ENCODE data around the gene YIPF7.

The YIPF7 gene

DNA sequence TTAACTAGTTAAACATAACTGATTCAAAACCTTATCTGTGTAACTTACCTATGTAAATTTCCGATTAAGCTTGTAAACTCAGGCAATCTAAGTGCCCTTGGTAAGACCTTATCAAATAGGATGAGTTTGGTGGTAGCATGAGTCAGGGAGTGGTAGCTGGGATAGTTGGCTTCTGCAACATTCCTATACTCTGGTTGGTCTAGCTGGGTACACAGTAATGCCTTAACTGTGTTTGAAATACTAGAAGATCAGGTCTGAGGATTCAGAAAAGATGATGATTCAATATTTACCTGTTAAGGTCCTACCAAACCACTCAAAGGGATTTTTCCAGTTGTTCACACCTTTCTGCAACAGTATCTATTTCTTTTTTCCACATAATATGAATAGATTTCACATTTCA is 5.3 kb downstream of the YIPF7 start:
- H3K4me1 ChIP-seq (ENCODE audit: control insufficient read depth, insufficient read depth, low read length): no peaks in the 10 kb centered on the region
- no peak overlapping the region for H3K27ac ChIP-seq (ENCODE audit: extremely low read depth, low read depth, low read length)
- TF ChIP-seq YY2 (tag by site-specific recombination; IDR thresholded peaks at IDR 0.05): no peak
- TF ChIP-seq, protein P1, sequence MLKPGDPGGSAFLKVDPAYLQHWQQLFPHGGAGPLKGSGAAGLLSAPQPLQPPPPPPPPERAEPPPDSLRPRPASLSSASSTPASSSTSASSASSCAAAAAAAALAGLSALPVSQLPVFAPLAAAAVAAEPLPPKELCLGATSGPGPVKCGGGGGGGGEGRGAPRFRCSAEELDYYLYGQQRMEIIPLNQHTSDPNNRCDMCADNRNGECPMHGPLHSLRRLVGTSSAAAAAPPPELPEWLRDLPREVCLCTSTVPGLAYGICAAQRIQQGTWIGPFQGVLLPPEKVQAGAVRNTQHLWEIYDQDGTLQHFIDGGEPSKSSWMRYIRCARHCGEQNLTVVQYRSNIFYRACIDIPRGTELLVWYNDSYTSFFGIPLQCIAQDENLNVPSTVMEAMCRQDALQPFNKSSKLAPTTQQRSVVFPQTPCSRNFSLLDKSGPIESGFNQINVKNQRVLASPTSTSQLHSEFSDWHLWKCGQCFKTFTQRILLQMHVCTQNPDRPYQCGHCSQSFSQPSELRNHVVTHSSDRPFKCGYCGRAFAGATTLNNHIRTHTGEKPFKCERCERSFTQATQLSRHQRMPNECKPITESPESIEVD (tag by site-specific recombination; IDR thresholded peaks at IDR 0.05): no peak
- no peak for TF ChIP-seq ZNF529 (tag by site-specific recombination; IDR thresholded peaks at IDR 0.05; ENCODE audit: insufficient replicate concordance)
- ChIA-PET POLR2A (no interaction called here), CTCF (no interaction called here)
- no peaks in the 10 kb centered on the region for H3K36me3 ChIP-seq (ENCODE audit: control insufficient read depth in 2 of 2, insufficient read depth in 1 of 2, low read length in 2 of 2)
- H3K4me3 ChIP-seq (ENCODE audit: low read depth, low read length): no peak overlapping the region
- H3K9me3 ChIP-seq (ENCODE audit: control insufficient read depth, insufficient read depth, low read depth, low read length): no peaks in the 10 kb centered on the region

DNA sequence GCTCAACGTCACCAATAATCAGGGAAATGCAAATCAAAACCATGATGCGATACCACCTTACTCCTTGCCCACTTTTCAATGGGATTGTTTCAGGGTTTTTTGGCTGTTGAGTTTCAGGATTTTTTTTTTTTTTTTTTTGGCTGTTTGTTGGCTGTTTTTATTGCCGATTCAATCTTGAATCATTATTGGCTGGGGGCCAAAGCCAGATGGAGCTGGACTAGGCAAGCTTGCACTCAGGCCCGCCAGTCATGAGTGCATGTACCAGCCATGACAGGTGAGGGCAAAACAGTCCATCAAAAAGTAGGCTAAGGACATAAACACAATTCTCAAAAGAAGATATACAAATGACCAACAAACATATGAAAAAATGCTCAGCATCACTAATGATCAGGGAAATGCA is 13.3 kb downstream of the YIPF7 start:
- Histone ChIP-seq H3K27ac (ENCODE audit: extremely low read depth, low read depth, low read length) (no peak overlapping the region), H3K9me3 (ENCODE audit: control insufficient read depth, insufficient read depth, low read depth, low read length) (no peaks in the 10 kb centered on the region), H3K36me3 (ENCODE audit: control insufficient read depth in 2 of 2, insufficient read depth in 1 of 2, low read length in 2 of 2) (no peaks in the 10 kb centered on the region), H3K4me1 (ENCODE audit: control insufficient read depth, insufficient read depth, low read length) (no peaks in the 10 kb centered on the region), H3K4me3 (ENCODE audit: low read depth, low read length) (no peak overlapping the region)
- ChIA-PET POLR2A (no interaction called here), CTCF (no interaction called here)
- TF ChIP-seq, protein P2, sequence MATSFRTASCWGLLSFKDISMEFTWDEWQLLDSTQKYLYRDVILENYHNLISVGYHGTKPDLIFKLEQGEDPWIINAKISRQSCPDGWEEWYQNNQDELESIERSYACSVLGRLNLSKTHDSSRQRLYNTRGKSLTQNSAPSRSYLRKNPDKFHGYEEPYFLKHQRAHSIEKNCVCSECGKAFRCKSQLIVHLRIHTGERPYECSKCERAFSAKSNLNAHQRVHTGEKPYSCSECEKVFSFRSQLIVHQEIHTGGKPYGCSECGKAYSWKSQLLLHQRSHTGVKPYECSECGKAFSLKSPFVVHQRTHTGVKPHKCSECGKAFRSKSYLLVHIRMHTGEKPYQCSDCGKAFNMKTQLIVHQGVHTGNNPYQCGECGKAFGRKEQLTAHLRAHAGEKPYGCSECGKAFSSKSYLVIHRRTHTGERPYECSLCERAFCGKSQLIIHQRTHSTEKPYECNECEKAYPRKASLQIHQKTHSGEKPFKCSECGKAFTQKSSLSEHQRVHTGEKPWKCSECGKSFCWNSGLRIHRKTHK (tag by site-specific recombination; IDR thresholded peaks at IDR 0.05): no peak
- no peak for TF ChIP-seq ZNF184 (tag by site-specific recombination; IDR thresholded peaks at IDR 0.05)
- no peak for TF ChIP-seq ZBTB8A (tag by site-specific recombination; IDR thresholded peaks at IDR 0.05)
- no peak for TF ChIP-seq ZNF354C (tag by site-specific recombination; IDR thresholded peaks at IDR 0.05; ENCODE audit: borderline replicate concordance, low read depth)
- TF ChIP-seq ZNF600 (tag by site-specific recombination; IDR thresholded peaks at IDR 0.05): no peak
- no peak for TF ChIP-seq ZNF23 (tag by site-specific recombination; IDR thresholded peaks at IDR 0.05; ENCODE audit: borderline replicate concordance)
- TF ChIP-seq ZNF596 (tag by site-specific recombination; IDR thresholded peaks at IDR 0.05): no peak
- no peak for TF ChIP-seq ZNF211 (tag by site-specific recombination; IDR thresholded peaks at IDR 0.05; ENCODE audit: low read depth)
- no peak for TF ChIP-seq ZSCAN30 (tag by site-specific recombination; IDR thresholded peaks at IDR 0.05)
- TF ChIP-seq ZNF112 (tag by site-specific recombination; IDR thresholded peaks at IDR 0.05): no peak
- TF ChIP-seq WT1 (tag by site-specific recombination; IDR thresholded peaks at IDR 0.05): no peak
- no peak for TF ChIP-seq ZNF416 (tag by site-specific recombination; IDR thresholded peaks at IDR 0.05)

DNA sequence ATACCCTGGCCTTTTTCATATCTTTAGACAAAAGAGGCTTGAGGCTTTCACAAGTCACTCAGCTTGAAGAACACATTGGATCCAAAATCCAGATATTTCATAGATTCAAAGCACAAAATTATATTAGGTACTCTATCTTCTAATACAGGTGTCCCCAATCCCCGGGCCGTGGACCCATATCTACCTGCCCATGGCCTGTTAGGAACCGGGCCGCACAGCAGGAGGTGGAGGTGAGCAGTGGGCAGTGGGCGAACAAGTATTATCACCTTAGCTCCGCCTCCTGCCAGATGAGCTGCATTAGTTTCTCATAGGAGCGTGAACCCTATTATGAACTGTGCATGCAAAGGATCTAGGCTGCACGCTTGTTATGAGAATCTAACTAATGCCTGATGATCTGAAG is 18.7 kb downstream of the YIPF7 start:
- no peak for TF ChIP-seq FEZF1 (tag by site-specific recombination; IDR thresholded peaks at IDR 0.05)
- TF ChIP-seq TRIM28 (IDR thresholded peaks at IDR 0.05; ENCODE audit: borderline replicate concordance, low read length): no peak
- TF ChIP-seq REPIN1 (tag by site-specific recombination; IDR thresholded peaks at IDR 0.05; ENCODE audit: low read depth): no peak
- TF ChIP-seq IKZF3 (tag by site-specific recombination; IDR thresholded peaks at IDR 0.05): no peak
- TF ChIP-seq ZIC2 (tag by site-specific recombination; IDR thresholded peaks at IDR 0.05): no peak
- TF ChIP-seq, protein P3, sequence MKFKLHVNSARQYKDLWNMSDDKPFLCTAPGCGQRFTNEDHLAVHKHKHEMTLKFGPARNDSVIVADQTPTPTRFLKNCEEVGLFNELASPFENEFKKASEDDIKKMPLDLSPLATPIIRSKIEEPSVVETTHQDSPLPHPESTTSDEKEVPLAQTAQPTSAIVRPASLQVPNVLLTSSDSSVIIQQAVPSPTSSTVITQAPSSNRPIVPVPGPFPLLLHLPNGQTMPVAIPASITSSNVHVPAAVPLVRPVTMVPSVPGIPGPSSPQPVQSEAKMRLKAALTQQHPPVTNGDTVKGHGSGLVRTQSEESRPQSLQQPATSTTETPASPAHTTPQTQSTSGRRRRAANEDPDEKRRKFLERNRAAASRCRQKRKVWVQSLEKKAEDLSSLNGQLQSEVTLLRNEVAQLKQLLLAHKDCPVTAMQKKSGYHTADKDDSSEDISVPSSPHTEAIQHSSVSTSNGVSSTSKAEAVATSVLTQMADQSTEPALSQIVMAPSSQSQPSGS (tag by site-specific recombination; IDR thresholded peaks at IDR 0.05; ENCODE audit: low read depth): no peak
- no peak for TF ChIP-seq ZNF629 (tag by site-specific recombination; IDR thresholded peaks at IDR 0.05)
- no peak for TF ChIP-seq SETDB1 (IDR thresholded peaks at IDR 0.05; ENCODE audit: insufficient read length, low read length)
- Histone ChIP-seq H3K36me3 (ENCODE audit: control insufficient read depth in 2 of 2, insufficient read depth in 1 of 2, low read length in 2 of 2) (no peaks in the 10 kb centered on the region), H3K4me1 (ENCODE audit: control insufficient read depth, insufficient read depth, low read length) (no peaks in the 10 kb centered on the region), H3K9me3 (ENCODE audit: control insufficient read depth, insufficient read depth, low read depth, low read length) (no peaks in the 10 kb centered on the region), H3K27ac (ENCODE audit: extremely low read depth, low read depth, low read length) (no peak overlapping the region), H3K4me3 (ENCODE audit: low read depth, low read length) (no peak overlapping the region)
- CTCF ChIA-PET: interaction anchor here (0.6 to 0.7 kb wide), 2 partner anchors 179 to 867 kb away, joined by 3 to 8 read pairs; no protein-coding TSS in a partner anchor
- POLR2A ChIA-PET: no interaction called here
